ENCODE data around the gene RFX2. TPM values are rescaled to one million over a fixed set of nuclear protein-coding genes. Genes with fewer than 3 reads are reported as not detected.

The RFX2 gene
- total RNA-seq: 12.6 TPM
- polyA plus RNA-seq (ENCODE audit: insufficient read depth, low read depth, low replicate concordance): 4.6 TPM
- long read RNA-seq, donor 1, partial matches to known transcripts: 0 of 2 reads
- long read RNA-seq, donor 1, other reads (novel, unspliced or antisense): 0 of 2 reads
- long read RNA-seq, donor 2: 0 reads
- long read RNA-seq, donor 3: 0 reads
- long read RNA-seq, donor 4, partial matches to known transcripts: 0 of 1 reads
- long read RNA-seq, donor 4, other reads (novel, unspliced or antisense): 0 of 1 reads
- long read RNA-seq, donor 5: 0 reads
- long read RNA-seq, donor 6, partial matches to known transcripts: 0 of 1 reads
- long read RNA-seq, donor 6, other reads (novel, unspliced or antisense): 0 of 1 reads
- long read RNA-seq, donor 7, partial matches to known transcripts: 10 of 23 reads
- long read RNA-seq, donor 7, other reads (novel, unspliced or antisense): 9 of 23 reads
- long read RNA-seq, donor 8, partial matches to known transcripts: 0 of 1 reads
- long read RNA-seq, donor 8, other reads (novel, unspliced or antisense): 0 of 1 reads
- long read RNA-seq, donor 9: 0 reads
- long read RNA-seq, donor 10, partial matches to known transcripts: 0 of 1 reads
- long read RNA-seq, donor 10, other reads (novel, unspliced or antisense): 0 of 1 reads

- TF ChIP-seq CTCF (IDR thresholded peaks at IDR 0.05; ENCODE audit: borderline replicate concordance, extremely low read depth, insufficient read depth): no peak
- peaks cover 0 to 9% (median 0%) of the 10 kb centered on the region in 3 donors for H3K4me1 ChIP-seq (ENCODE audit: control insufficient read depth in 2 of 3, insufficient read depth in 2 of 3, low read depth in 1 of 3, low read length in 3 of 3)
- H3K27ac ChIP-seq (ENCODE audit: low read depth in 2 of 2, low read length in 2 of 2): no peak within 1 kb of the TSS
- FAIRE-seq: peak; percentile 81
- peak within 1 kb of the TSS; percentile 70 to 87 (median 72) for H3K4me3 ChIP-seq (ENCODE audit: low read length in 3 of 3)
- no peaks in the 10 kb centered on the region for H3K36me3 ChIP-seq (ENCODE audit: control insufficient read depth in 2 of 3, insufficient read depth in 3 of 3, low read length in 3 of 3)
- DNase-seq: peak; percentile 99 to 100 (median 99)
- no peaks in the 10 kb centered on the region for H3K9me3 ChIP-seq (ENCODE audit: control insufficient read depth in 2 of 3, insufficient read depth in 1 of 3, low read length in 3 of 3)
- H3K27me3 ChIP-seq (ENCODE audit: control insufficient read depth, insufficient read depth, low read length): no peaks in the 10 kb centered on the region
- peak within 1 kb of the TSS; percentile 32 to 84 (median 62) for H3K9ac ChIP-seq (ENCODE audit: low read length in 3 of 3)
- intact Hi-C loops (cut with DNase I): no loop called here
These were observed at the start of gene RFX2 for GRCh38 chr19:6110360-6110977. Gene RFX2, minus strand, starts transcription at chr19:6110500. Its CDS starts 63,004 bp downstream, at chr19:6047496.

GRCh38 chr19:6156033-6156432, 45.7 kb upstream of the RFX2 start:
- intact Hi-C loops (cut with DNase I): no loop called here
- no peak for TF ChIP-seq CTCF (IDR thresholded peaks at IDR 0.05; ENCODE audit: borderline replicate concordance, extremely low read depth, insufficient read depth)
- no peaks in the 10 kb centered on the region for H3K4me1 ChIP-seq (ENCODE audit: control insufficient read depth in 2 of 3, insufficient read depth in 2 of 3, low read depth in 1 of 3, low read length in 3 of 3)
- H3K4me3 ChIP-seq (ENCODE audit: low read length in 3 of 3): no peak overlapping the region
- no peaks in the 10 kb centered on the region for H3K36me3 ChIP-seq (ENCODE audit: control insufficient read depth in 2 of 3, insufficient read depth in 3 of 3, low read length in 3 of 3)
- H3K9ac ChIP-seq (ENCODE audit: low read length in 3 of 3): no peak overlapping the region
- H3K9me3 ChIP-seq (ENCODE audit: control insufficient read depth in 2 of 3, insufficient read depth in 1 of 3, low read length in 3 of 3): peaks cover 0 to 4% (median 0%) of the 10 kb centered on the region in 3 donors
- no peaks in the 10 kb centered on the region for H3K27me3 ChIP-seq (ENCODE audit: control insufficient read depth, insufficient read depth, low read length)
- DNase-seq (no peak), FAIRE-seq (no peak)
- no peak overlapping the region for H3K27ac ChIP-seq (ENCODE audit: low read depth in 2 of 2, low read length in 2 of 2)

GRCh38 chr19:6150289-6150688, 40.0 kb upstream of the RFX2 start:
- TF ChIP-seq CTCF (IDR thresholded peaks at IDR 0.05; ENCODE audit: borderline replicate concordance, extremely low read depth, insufficient read depth): no peak
- Histone ChIP-seq H3K4me3 (ENCODE audit: low read length in 3 of 3) (no peak overlapping the region), H3K9me3 (ENCODE audit: control insufficient read depth in 2 of 3, insufficient read depth in 1 of 3, low read length in 3 of 3) (peaks cover 0 to 4% (median 0%) of the 10 kb centered on the region in 3 donors), H3K36me3 (ENCODE audit: control insufficient read depth in 2 of 3, insufficient read depth in 3 of 3, low read length in 3 of 3) (no peaks in the 10 kb centered on the region), H3K27me3 (ENCODE audit: control insufficient read depth, insufficient read depth, low read length) (no peaks in the 10 kb centered on the region), H3K27ac (ENCODE audit: low read depth in 2 of 2, low read length in 2 of 2) (no peak overlapping the region), H3K4me1 (ENCODE audit: control insufficient read depth in 2 of 3, insufficient read depth in 2 of 3, low read depth in 1 of 3, low read length in 3 of 3) (no peaks in the 10 kb centered on the region), H3K9ac (ENCODE audit: low read length in 3 of 3) (no peak overlapping the region)
- FAIRE-seq: no peak
- intact Hi-C loops (cut with DNase I): no loop called here
- DNase-seq: no peak

All from kidney (tissue), 22 donors.